ENCODE data around the gene TCF25. TPM values are rescaled to one million over a fixed set of nuclear protein-coding genes. Genes with fewer than 3 reads are reported as not detected.
A peak's percentile ranks its signal among the peaks of the same experiment; 100 is the strongest.
"Not testable (repeated sequence)": the region's sequence is repeated elsewhere in the genome, so short reads cannot be mapped to it uniquely, and the experiment has no call there.

Gene TCF25
- total RNA-seq, 1 donor from 2014 or later: 177 TPM

DNA sequence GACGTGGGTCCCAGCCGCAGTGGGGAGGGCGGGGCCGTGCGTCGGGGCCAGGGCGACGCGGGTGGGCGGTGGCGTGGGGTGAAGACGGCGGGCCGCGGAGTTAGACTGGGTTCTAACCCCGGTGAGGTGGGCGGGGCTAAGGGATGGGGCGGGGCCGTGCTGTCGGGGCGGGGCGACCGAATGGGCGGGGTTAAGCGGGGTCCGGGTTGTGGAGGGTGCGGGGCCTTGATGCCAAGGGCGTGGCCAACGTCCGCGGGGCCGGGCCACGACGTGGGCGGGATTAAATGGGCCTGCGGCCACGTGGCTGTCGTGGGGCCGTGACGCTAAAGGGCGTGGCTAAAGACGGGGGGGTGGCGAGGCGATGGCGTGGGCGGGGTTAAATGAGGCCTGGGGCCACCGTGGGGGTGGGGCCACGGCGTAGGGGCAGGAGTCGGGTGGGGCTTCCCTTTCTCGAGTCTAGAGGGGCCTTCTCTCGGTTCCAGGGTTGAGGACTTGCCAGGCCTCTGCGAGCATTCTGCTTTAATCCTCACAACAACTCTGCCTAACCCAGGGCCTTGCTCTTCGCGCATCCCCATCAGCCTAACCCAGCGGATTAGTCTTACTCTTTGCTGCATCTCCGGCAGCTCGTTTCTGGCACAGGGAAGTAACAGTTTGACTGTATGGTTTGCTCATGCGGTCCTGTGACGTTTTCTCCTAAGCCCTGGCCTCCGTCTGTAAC lies 739 bp downstream of the TCF25 start:
- DNase-seq (ENCODE audit: low spot score in 2 of 2) (peak; percentile 92 to 93), FAIRE-seq (no peak)

DNA sequence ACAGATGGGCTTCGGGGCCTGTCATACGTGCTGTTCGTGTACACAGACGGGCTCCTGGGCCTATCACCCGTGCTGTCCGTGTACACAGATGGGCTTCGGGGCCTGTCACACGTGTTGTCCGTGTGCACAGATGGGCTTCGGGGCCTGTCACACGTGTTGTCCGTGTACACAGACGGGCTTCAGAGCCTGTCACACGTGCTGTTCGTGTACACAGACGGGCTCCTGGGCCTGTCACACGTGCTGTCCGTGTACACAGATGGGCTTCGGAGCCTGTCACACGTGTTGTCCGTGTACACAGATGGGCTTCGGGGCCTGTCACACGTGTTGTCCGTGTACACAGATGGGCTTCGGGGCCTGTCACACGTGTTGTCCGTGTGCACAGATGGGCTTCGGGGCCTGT lies 5.7 kb downstream of the TCF25 start:
- FAIRE-seq; DNase-seq (ENCODE audit: low spot score in 2 of 2): not testable (repeated sequence)

DNA sequence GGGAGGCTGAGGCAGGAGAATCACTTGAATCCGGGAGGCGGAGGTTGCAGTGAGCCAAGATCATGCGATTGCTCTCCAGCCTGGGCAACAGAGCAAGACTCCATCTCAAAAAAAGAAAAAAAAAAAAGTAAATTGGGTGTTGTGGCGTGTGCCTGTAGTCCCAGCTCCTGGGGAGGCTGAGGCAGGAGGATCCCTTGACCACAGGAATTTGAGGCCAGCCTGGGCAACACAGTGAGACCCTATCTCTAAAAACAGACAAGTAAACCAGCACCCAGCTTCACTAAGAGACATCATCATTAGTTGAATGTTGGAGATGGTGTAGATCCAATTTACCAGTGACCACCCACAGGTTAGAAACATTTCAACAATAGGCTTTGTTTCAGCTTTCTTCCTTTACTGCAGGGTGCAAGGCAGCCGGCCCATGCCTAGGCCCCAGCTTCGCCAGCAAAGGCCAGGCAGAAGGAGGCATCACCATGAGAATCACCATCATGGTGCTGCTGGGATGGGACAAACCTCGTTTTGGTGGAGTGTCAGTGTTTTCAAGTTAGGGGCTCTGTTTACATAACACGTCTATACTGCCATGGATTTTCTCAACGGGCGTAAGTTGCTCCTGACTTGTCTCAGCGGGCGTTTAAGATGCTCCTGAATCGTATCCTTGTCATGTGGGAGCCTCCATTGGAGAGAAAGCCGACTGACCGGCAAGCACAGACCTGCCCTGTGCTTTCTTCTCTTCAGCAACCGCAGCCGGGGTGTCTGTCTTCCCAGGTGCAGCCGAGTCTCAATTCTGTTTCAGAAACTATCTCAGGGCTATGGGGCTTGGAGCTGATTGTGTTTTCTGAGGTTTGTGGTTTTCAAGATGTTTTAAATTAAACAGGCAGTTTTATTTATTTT lies 7.3 kb downstream of the TCF25 start:
- FAIRE-seq: no peak
- no peak for DNase-seq (ENCODE audit: low spot score in 2 of 2)

DNA sequence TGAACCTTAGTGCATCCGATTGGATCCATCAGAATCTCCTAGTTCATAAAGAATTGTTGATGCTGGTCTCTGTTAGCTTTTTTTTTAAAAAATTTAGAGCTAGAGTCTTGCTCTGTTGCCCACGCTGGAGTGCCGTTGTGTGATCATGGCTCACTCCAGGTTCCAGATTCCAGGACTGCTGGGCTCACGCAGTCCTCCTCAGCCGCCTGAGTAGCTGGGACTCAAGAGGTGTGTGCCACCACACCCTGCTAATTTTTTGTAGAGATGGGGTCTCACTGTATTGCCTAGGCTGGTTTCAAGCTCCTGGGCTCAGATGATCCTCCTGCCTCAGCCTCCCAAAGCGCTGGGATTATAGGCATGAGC lies 8.0 kb downstream of the TCF25 start:
- DNase-seq (ENCODE audit: low spot score in 2 of 2): no peak
- FAIRE-seq: no peak

GRCh38 chr16:89883346-89884040 lies 10.1 kb downstream of the TCF25 start:
- DNase-seq (ENCODE audit: low spot score in 2 of 2) (no peak), FAIRE-seq (no peak)

DNA sequence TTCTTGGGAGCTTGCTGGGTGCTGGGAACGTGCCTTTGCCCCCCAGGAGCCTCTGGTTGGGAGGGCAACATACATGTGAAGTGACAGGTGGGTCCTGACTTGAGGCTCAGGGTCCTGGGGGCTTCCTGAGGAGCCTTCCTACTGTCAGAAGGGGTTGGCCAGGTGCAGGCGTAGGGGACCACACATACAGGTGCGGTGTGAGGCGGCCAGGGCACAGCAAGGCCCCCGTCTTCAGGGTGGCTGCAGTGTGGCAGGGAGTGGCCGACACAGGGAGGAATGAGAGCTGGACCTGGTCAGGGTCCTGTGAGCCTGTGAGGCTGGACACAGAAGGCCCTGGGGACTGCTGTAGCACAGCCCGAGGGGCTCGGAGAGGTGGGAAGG lies 10.6 kb downstream of the TCF25 start:
- FAIRE-seq (no peak), DNase-seq (ENCODE audit: low spot score in 2 of 2) (no peak)

GRCh38 chr16:89887243-89887642 lies 13.9 kb downstream of the TCF25 start:
- no peak for DNase-seq (ENCODE audit: low spot score in 2 of 2)
- no peak for FAIRE-seq

DNA sequence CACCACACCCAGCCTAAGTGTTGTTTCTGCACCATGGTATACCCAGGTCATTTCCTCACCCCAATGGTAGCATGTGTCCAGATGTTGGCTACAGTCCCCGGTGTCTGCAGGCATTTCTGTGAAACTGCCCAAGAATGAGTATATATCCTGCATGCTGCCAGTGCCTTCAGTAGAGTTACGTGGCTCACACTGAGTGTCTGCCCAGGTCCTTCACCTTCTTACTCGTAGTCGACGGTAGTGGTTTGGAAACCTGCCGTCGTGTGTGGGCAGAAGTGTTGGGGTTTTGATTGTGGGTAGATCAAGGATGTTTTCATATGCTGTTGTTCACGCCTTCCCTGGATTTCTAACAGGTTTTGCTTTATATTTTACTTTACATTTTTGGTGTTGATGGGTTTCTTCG lies 16.8 kb downstream of the TCF25 start:
- no peak for FAIRE-seq

DNA sequence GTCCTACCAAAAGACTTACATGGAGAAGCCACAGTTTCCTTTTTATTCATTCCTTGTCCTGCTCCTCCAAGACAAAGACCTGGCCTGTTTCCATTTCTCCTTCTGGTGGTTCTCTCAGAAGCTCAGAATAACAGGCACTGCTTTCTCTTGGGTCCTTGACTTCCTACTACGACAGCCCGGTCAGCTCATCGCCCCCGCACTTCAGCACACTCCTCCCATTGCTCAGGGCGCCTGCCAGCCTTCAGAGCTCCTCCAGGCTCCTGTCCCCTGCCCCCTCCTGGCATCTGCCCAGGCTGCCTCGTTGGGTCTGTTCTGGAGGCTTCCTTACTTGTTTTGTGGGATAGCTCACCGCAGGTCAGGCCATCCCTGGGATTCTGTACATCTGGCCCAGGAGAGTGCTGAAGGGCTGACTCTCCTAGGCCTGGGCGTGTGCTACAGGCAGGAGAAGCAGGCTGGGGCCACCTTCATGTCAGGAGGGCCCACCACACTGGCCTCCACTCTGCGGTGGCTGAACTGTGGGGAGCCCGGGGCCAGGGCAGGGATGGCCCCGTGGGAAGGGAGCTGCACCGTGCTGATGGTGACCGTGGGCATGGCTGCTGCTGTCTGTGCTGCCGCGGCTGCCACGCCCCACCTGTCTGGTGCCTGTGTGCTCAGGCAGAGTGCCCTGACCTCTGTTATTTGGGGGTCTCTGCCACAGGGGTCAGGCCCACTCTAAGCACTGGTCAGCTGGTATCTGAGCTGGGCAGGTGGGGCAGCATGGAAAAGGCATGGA lies 17.7 kb downstream of the TCF25 start:
- DNase-seq (ENCODE audit: low spot score in 2 of 2) (no peak), FAIRE-seq (no peak)

More for the DNA sequence above, 16.8 kb downstream of the TCF25 start:
- no peak for DNase-seq (ENCODE audit: low spot score in 2 of 2)

DNA sequence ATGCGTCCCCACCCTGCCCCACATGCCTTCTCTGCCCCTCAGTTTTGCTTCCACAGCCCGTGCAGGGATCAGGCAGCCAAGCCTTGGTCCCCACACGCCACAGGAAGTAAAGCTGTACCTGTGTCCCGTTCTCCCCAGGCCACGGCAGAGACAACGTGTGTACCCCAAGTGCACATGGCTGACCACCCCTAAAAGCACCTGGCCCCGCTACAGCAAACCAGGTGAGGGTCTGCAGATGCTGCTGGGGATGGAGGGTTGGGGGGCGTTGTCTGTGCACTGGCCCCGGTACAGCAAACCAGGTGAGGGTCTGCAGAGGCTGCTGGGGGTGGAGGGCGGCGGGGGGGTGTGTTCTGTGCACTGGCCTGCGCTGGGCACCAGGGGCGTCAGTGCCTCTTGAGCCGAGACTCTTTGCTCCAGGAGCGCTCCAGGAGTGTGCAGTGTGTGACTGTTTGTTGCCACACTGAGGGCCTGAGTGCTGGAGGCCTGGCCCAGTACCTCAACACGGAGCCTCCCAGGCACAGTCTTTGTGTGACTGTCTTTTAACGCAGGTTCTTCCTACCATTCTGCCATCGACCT lies 18.8 kb downstream of the TCF25 start:
- no peak for DNase-seq (ENCODE audit: low spot score in 2 of 2)
- no peak for FAIRE-seq

- FAIRE-seq (no peak), DNase-seq (ENCODE audit: low spot score in 2 of 2) (no peak)
These were observed 19.2 kb downstream of the TCF25 start for GRCh38 chr16:89892635-89893034.

DNA sequence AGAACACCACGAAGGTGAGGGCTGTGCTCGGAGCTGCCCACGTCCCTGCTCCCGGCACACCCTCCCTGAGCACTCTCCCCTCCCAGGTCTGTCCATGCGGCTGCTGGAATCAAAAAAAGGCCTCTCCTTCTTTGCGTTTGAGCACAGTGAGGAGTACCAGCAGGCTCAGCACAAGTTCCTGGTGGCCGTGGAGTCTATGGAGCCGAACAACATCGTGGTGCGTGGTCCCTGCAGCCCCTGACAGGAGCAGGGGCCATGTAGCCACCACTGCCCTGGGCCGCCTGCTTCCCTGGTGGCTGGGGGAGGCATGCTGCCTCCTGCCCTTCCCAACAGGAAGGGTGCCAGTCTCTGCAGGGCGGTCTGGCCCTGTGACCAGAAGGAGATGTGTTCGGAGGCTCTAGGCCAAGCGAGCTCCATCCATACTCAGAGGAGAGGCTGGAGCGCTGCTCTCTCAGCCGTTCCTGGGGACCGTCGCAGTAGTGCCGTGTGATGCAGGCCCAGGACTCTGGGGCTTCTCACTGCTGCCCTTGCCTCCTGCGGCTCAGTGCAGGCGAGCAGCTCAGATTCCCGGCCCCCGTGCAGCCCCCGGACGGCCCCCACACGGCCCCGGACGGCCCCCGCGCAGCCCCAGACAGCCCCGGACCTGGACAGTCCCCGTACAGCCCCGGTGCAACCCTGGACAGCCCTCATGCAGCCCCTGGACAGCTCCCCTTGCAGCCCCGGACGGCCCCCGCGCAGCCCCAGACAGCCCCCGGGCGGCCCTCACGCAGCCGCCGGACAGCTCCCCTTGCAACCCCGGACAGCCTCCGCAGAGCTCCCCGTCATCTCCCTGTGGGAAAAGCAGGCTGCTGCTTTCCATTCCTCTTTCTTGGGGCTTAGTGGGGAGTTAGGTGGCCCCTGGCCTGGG lies 20.5 kb downstream of the TCF25 start:
- FAIRE-seq: no peak
- DNase-seq (ENCODE audit: low spot score in 2 of 2): no peak

- DNase-seq (ENCODE audit: low spot score in 2 of 2): no peak
- FAIRE-seq: no peak
These were observed 22.3 kb downstream of the TCF25 start for GRCh38 chr16:89895482-89896250.

DNA sequence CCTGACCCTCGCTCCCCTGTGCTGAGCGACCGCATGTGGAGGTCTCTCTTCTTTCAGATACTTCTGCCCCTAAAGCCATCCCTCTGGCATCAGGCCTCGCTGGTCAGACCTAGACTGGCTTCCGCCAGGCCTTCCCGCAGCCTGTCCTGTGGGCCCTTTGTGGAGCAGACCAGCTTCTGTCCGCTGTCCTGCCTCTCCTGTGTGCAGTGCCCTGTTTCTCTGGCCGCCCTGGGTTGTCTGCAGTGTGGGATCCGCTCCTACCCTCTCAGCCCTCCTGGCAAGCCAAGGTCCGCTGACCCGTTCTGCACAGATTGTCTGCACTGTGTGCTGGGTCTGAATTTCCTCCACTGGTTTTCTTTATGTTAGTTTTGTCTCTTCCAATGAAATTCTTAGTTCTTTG lies 23.8 kb downstream of the TCF25 start:
- DNase-seq (ENCODE audit: low spot score in 2 of 2) (no peak), FAIRE-seq (no peak)

GRCh38 chr16:89898201-89898967 lies 25.0 kb downstream of the TCF25 start:
- FAIRE-seq (no peak), DNase-seq (ENCODE audit: low spot score in 2 of 2) (no peak)

GRCh38 chr16:89899879-89900481 lies 26.6 kb downstream of the TCF25 start:
- FAIRE-seq (no peak), DNase-seq (ENCODE audit: low spot score in 2 of 2) (no peak)

GRCh38 chr16:89900885-89901284 lies 27.5 kb downstream of the TCF25 start:
- DNase-seq (ENCODE audit: low spot score in 2 of 2) (no peak), FAIRE-seq (no peak)

All from frontal cortex (tissue), 4 donors.